HG02970 (cell line): ENCODE measurements around the gene RAP1GAP2.
"Not testable (repeated sequence)": the region's sequence is repeated elsewhere in the genome, so short reads cannot be mapped to it uniquely, and the experiment has no call there.

ENCODE experiments used
- ATAC-seq: cut with Tn5 transposase; IDR thresholded peaks from one replicate; pipeline ENCODE4 v1.9.1; 2021; ENCODE audit warnings: mild to moderate bottlenecking, moderate library complexity, moderate number of reproducible peaks; ENCODE audit not compliant: unreplicated experiment, low FRiP score

RAP1GAP2 gene

DNA sequence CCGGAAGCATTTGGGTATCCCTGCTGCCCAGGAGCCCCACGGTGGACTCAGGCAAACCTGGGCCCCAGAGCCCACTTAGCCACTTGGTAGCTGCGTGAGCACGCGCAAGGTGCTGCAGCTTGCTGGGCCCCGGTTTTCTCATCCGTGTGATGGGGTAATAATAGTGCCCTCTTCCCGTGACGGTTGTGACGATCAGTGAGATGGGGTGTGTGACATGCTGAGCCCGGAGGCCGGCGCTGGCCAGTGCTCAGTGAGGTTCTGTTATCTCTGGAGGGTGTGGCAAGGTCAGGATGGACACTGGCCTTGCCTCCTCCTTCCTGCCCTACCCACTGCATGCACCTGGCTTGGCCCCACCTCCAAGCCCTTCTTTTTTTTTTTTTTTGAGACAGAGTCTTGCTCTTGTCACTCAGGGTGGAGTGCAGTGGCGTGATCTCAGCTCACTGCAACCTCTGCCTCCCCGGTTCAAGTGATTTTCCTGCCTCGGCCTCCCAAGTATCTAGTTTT, 82.6 kb downstream of the RAP1GAP2 start:
- no peak for ATAC-seq

DNA sequence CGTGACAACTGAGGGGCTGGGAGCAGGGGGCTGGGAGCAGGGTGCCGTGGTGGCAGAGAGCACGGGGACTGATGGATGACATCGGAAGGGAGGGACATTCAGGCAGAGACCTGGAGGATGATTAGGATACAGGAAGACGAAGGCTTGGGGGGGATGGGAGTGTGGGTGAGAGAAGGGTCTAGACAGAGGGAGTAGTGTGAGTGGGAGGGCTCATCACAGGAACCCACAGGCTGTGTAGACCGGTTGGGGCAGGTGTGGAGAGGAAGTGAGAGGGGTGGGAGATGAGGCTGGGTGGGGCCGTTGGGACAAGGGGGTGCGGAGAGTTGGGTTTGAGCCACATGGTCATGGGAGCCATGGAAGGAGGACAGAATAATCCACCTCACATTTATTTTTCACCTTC, 83.8 kb downstream of the RAP1GAP2 start:
- no peak for ATAC-seq

DNA sequence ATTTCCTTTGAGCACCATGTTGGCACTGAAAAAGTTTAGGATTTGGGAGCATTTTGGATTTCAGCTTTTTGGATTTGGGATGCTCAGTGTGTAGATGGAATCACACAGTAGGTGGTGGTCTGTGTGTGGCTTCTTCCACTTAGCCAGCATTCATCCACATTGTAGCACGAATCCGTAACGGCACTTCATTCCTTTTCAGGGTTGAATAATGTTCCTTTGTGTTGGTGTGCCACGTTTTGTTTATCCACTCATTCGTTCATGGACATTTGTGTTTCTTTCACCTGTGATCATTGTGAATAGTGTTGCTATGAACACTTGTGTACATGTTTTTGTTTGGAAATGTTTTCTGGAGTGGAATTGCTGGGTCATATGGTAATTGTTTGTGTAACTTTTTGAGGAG, 85.1 kb downstream of the RAP1GAP2 start:
- no peak for ATAC-seq

DNA sequence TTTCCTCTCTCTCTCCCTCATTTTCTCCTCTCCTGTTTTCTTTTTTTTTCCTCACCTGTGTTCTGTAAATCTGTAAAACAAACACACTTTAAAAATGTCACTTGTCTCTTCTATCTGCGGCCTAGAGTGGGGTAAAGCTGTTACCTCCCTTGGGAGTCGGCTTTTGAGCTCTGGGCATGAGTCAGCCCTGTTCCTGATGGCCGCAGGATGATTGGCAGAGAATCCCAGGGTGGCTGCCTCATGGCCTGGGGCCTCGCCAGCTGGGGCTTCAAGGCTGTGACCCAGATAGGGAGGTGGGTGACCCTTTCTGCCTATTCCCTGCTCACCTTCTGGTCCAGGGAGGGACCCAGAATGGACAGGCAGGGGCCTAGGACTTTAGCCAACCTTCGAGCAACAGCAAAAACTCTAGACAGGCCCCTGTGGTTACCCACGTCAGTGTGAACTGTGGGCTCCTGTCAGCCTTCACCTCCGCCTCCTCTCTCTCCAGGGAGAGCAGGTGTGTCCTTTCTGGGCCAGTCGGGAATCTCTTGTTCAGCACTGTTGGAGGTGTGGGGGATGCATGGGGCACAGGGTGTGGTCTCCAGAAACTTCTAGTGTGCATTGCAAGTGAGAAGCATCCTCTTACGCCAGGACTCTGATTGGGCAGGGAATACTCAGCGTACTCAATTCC, 87.4 kb downstream of the RAP1GAP2 start:
- ATAC-seq = no peak

DNA sequence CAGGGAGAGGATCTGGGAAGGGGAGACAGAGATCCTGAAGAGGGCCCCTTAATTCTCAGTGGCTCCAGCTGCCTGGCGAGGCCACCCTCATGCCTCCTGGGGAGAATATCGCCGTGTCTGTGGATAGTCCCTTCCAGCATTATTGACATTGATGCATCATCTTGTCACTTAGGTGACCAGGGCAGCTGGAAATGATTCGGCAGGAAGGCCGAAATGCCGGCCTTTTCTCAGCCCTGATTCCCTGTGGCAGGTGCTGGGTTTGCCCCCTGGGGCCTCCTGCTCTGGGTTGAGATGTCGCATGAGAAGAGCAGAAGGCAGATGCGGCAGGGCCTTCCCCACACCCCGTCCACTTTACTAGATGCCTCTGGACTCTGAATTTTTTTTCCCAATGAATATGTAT, 89.5 kb downstream of the RAP1GAP2 start:
- ATAC-seq = no peak

DNA sequence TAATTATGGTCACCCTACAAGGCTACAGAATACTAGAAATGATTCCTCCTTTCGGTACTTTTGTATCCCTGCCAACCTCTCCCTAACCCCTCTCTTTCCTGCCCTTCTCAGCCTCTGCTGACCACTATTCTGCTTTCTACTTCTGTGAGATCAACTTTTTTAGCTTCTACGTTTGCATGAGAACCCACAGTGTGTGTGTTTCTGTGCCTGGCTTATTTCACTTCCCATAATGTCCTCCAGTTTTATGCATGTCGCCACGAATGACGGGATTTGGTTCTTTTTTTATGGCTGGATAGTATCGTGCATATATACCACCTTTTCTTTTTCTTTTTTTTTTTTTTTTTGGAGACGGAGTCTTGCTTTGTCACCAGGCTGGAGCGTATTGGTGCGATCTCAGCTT, 92.1 kb downstream of the RAP1GAP2 start:
- no peak for ATAC-seq

DNA sequence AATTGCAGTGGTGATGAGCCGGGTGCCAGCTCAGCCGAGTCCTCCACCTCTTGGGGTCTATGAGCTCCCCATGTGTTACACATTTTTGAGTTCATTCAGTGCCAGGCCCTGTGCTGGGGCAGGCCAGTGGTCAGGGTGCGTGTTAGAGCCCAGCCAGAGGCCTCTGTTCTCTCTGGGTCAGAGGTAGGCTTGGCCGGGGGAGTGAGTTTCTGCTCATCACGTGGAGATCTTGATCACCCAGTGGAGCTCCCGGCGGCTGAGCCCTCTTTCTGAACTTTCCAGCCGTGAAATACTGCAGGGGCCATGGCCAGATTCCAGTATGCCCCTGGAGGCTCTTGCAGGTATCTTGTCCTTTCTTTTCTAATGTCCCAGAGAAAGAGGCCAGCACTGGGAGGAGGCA, 93.0 kb downstream of the RAP1GAP2 start:
- ATAC-seq = no peak

DNA sequence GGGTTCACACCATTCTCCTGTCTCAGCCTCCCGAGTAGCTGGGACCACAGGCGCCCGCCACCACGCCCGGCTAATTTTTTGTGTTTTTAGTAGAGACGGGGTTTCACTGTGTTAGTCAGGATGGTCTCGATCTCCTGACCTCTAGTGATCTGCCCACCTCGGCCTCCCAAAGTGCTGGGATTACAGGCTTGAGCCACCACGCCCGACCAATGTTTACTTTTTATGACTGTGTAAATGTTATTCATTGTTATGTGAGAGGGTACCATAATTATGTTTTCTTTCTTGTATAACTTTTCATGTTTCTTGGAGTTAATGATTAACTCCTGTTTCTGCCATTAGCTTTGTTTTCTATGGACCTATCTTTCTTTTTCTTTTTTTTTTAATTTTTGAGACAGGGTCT, 94.5 kb downstream of the RAP1GAP2 start:
- ATAC-seq = not testable (repeated sequence)

DNA sequence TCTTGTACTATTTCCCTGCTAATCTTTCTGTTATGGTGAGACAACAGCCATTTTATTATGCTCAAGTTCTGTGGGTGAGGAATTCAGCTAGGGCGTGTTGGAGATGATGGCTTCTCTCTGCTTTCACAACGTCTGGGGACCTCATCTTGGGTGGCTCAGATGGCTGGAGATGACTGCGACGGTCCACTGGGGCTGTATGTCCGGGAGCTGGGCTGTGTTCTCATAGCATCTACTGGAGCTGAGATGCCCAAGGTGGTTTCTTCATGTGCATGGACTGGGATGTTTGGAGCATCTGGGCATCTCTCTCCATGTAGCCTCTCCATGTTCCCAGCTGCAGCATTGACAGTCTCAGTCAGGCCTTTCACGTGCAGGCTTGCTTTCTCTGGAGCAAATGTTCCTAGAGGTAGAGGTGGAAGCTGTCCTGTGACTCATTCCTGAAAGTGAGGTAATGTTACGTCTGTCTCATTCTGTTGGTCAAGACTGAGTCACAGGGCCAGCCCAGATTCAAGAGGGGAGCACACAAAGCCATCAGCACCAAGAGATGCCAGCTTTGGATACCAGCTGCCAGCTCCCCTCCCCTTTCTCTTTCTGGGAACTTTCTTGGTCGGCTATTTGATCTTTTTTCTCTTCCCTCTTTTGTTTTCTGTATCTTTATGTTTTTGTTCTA, 96.2 kb downstream of the RAP1GAP2 start:
- no peak for ATAC-seq

DNA sequence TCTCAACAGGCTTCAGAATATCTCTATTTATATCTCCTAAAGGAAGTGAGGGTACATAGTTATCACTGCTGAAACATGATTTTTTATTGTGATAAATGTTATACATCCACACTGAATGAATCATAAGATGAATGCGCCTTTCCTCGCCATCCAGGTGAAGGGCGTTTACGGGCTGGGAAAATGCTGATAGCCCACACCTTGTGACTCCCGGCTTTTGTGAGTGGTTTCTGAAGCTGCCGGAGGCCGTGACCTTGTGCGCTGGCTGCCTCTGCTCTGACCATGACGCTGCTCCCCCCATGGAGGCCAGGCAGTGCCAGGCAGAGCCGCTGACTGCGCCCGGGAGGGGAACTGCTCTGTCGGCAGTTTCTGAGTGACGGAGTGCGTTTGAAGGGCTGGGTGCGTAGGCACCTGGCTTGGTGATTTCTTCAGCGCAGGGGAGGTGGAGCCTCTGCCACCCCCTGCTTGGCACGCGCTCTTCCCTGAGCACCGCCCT, 97.2 kb downstream of the RAP1GAP2 start:
- ATAC-seq = no peak

DNA sequence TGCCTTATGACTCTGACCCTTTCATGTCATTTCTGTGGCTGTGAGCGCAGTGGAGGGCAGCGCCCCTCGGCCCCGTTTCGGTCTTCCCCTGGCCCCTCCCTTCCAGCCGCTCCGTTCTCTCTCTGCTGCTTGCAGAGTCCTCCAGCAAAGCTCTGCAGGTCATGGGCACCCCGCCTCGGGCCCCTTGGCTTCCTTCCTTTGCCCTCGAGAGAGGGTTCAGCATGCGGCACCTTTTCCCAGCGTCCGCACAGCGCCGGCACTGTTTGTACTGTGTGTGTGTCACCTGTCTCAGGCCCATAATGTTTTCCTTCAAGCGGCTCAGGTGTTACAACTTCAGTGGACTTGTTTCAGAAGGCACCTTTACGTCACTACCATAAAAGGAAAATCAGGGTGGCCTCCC, 98.5 kb downstream of the RAP1GAP2 start:
- no peak for ATAC-seq

DNA sequence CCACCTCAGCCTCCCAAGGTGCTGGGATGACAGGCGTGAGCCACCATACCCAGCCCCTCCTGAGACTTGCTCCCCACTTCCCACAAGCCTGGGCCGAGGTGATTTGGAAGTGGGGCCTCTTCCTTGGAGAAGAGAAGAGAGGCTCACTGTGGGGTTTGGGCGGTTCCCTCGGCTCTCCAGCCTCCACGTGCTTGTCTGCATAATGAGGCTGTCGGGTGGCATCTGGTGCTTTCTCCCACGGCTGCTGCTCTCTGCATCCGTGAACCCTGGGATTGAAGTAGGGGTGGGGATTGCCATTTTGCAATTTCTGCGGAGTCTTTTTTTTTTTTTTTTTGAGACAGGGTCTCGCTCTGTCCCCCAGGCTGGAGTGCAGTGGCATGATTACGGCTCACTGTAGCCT, 101.4 kb downstream of the RAP1GAP2 start:
- no peak for ATAC-seq

DNA sequence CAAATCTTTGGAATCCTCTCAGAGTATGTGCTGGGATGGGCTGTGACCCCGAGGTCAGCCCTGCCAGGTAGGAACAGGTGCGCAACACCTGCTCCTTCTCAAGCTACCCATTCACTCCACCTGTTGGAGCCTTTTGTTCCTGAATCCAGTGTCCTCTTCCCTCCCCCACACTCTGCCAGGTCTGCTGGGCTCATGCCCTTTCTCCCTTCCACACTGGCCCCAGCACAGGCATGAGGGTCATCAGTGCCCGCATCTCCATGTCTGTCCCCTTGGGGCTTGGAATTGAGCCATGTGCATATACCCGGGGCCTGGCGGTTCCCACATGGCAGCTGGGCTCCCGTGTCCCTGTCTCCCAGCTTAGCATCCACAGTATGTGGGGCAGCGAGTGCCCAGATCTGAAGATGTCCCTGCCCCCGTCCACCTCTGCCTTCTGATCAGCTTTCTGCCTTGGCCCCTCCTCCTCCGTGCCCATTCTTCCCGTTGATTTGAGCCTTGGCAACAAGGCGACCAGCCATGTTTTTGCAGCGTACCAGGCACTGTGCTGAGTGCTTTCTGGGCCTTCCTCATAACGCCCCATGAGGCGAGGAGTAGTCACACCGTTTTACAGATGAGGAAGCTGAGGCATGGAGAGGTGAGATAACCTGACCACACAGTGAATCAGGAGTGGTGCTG, 102.2 kb downstream of the RAP1GAP2 start:
- no peak for ATAC-seq

DNA sequence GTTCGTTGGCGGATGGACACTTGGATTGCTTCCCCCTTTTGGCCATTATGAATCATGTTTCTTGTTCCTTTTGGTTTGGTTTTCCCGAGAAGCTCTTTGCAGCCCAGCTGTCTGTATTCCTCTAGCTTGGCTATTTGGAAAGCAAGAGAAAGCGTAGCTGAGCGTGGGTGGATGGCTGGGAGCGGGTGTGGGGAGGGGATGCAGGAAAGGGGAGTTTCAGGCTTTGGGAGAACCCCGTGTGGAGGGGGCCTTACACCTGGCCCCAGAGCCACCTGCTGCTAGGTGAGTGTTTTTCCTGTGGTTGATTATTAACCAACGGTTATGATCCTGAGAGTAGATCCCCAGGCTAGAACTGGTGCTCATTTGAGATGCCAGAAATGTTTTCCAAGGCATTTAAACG, 103.7 kb downstream of the RAP1GAP2 start:
- no peak for ATAC-seq

DNA sequence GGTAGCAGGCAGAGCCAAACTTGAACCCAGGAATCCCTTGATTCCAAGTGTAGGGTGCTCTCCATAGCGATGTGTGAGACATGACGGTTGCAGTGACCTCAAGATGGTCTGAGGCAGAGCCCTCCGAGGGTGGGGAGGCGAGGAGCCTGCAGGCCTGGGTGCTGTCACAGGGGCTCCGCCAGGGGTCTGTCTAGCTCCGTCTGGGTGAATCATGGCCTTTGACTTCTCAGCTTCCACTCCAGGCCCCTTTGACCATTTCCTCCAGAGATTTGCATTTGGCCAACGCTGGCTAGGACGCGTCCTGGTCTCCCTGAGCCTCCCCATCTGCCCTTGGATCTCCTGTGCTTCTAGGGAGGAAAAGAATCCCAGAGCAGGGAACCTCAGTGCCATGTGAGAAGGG, 104.6 kb downstream of the RAP1GAP2 start:
- no peak for ATAC-seq

DNA sequence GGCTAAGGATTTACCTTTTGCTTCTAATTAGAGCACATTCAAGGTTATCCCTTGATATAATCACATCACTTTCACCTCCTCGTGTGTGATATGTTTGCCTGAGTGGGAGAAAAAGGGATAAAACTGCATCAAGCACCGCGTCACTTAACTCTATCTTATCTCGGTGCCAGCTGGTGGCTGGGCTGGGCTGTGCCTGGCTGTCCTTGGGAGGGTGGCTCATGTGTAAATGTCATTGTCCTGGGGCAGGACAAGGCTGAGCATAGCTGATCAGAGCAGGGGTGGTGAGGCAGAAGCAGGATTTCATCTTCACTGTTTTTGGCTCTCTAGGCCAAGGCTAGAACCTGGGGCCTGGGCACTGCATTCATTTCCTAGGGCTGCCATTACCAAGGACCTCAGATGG, 105.3 kb downstream of the RAP1GAP2 start:
- ATAC-seq = no peak

DNA sequence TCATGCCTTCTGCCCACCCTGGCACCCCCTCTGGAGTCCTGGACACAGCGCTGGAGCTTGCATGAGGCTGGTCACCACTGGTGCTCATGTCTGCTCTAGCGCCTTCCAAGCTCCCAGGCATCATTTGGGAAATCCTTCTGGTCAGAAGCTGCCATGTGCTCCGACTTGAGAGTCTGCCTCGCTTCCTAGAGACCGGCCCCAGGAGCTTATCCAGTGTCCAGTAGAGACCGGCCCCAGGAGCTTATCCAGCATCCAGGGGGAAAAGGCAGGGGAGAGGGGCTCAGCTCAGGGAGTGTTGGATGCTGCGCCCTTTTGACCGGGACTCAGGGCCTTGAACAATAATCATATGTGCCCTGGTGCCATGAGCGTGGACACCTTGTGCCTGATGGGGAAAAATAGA, 106.3 kb downstream of the RAP1GAP2 start:
- ATAC-seq = no peak

DNA sequence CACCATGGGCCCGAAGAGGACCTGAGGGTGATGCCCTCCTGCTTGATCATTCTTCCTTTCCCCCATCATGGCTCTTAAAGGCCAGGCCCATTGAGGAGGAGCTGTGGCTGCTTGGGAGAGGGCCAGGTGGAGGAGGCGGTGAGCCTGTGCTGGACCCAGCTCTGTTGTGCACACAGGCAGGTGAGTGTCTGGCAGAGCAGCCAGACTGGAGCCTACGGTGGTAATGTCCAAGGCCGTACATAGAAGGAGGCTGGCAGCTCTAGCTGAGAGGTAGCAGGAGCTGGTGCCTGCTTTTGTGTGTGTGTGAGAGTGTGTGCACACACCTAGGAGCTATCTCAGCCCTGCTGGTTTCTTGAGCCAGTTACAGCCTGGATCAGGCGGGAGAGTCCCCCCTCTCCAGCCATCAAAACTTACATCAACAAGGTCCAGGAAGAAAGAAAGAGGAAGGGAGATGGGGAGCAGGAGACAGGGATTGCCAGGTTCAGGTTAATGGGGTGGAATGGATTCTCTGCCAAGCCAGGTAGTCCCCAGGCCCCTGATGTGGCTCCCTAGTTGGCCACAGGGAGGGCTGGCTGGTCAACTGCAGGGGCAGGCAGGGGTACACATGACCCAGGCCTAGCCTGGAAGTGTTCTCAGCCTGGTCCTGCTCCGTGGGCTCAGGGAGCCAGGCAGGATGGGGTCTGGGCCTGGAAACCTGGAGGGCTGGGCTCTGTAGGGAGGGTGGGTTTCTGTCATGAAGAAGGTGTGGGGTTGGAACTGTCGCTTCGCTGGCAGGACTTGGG, 107.1 kb downstream of the RAP1GAP2 start:
- no peak for ATAC-seq

DNA sequence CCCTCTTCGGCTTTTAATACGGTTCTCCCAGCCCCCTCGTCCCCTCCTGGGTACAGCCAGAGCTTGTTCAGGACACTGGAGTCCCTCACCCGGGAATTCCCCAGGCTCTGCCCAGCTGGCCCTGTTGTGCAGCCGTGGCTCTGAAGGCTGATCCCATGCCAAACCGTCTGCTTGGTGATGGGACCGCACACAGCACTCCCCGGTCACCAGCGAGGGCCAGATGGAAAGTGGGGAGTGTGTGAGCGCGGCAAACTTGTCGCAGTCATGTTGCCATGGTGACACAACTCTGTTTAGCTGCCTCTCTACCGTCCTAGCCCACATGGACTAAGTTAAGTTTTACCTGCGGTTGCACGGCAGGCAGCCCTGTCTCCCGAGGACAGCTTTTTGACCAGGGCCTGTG, 107.9 kb downstream of the RAP1GAP2 start:
- no peak for ATAC-seq

DNA sequence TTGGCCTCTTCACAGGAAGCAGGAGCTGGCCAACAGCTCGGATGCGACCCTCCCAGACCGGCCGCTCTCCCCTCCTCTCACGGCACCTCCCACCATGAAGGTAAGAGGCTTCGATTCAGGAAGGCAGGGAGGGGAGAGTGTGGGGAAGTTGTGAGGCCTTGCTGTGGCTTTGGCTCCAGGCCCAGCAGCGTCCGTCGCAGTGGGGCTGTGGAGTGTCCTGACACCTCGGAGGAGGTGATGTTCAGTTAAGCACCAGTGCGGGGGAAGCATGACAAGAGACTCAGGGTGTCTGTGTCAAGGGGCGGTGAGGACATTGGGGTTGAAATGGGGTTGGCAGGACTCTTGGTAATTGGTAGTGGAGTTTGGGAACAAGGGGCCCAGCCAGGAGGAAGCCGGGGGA, 109.0 kb downstream of the RAP1GAP2 start:
- no peak for ATAC-seq
